Tibial artery (tissue), 4 donors: ENCODE results near the gene PAPPA2.
"Not testable (repeated sequence)": the region's sequence is repeated elsewhere in the genome, so short reads cannot be mapped to it uniquely, and the experiment has no call there.

Experiments
- DNase-seq, 2 donors: peaks; one replicate each; pipeline ENCODE4 v3.0.0-alpha.2; 2019
- H3K27ac ChIP-seq, 2 donors: fragments of 200-600 bp; sonication (generic) in 1 of 2; 1 replicate in 1 of 2; 2 replicates in 1 of 2; pipeline ENCODE4 v1.5.1; 2018 to 2019; ENCODE audit warnings: mild to moderate bottlenecking in 1 of 2
- H3K27me3 ChIP-seq, 2 donors: fragments of 200-600 bp; sonication (generic) in 1 of 2; one replicate each; pipeline versions ENCODE4 v1.5.1 to v1.6.0; 2016 to 2019
- H3K36me3 ChIP-seq, 3 donors: fragments of 200-600 bp; sonication (generic) in 2 of 3; one replicate each; pipeline ENCODE4 v1.5.1; 2016 to 2019; ENCODE audit warnings: mild to moderate bottlenecking in 2 of 3
- H3K4me1 ChIP-seq, 4 donors: fragments of 200-600 bp; sonication (generic) in 2 of 4; 1 replicate in 3 of 4; 2 replicates in 1 of 4; pipeline ENCODE4 v1.5.1; 2016 to 2019
- H3K4me3 ChIP-seq, 2 donors: fragments of 200-600 bp; sonication (generic) in 1 of 2; 1 replicate in 1 of 2; 2 replicates in 1 of 2; pipeline ENCODE4 v1.5.1; 2018 to 2019; ENCODE audit warnings: mild to moderate bottlenecking in 2 of 2
- H3K9me3 ChIP-seq, 3 donors: fragments of 200-600 bp; sonication (generic) in 1 of 3; one replicate each; pipeline ENCODE4 v1.5.1; 2016 to 2019
- intact Hi-C: fragments of 100-400 bp; cut with DNase I; formaldehyde crosslinking; loops from one replicate; pipeline ENCODE4 v1.15.0; 2023; ENCODE audit warnings: low total_unique reads
- TF ChIP-seq, protein P1 (sequence below), 2 experiments: fragments of 200-600 bp in 1 of 2; fragments of 450-650 bp in 1 of 2; IDR thresholded peaks; one replicate each; pipeline ENCODE4 v1.5.1; 2017 to 2019; ENCODE audit warnings: antibody characterized with exemption in 2 of 2, mild to moderate bottlenecking in 1 of 2, moderate library complexity in 1 of 2

Gene PAPPA2, protein sequence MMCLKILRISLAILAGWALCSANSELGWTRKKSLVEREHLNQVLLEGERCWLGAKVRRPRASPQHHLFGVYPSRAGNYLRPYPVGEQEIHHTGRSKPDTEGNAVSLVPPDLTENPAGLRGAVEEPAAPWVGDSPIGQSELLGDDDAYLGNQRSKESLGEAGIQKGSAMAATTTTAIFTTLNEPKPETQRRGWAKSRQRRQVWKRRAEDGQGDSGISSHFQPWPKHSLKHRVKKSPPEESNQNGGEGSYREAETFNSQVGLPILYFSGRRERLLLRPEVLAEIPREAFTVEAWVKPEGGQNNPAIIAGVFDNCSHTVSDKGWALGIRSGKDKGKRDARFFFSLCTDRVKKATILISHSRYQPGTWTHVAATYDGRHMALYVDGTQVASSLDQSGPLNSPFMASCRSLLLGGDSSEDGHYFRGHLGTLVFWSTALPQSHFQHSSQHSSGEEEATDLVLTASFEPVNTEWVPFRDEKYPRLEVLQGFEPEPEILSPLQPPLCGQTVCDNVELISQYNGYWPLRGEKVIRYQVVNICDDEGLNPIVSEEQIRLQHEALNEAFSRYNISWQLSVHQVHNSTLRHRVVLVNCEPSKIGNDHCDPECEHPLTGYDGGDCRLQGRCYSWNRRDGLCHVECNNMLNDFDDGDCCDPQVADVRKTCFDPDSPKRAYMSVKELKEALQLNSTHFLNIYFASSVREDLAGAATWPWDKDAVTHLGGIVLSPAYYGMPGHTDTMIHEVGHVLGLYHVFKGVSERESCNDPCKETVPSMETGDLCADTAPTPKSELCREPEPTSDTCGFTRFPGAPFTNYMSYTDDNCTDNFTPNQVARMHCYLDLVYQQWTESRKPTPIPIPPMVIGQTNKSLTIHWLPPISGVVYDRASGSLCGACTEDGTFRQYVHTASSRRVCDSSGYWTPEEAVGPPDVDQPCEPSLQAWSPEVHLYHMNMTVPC (N-terminal part only)

DNA sequence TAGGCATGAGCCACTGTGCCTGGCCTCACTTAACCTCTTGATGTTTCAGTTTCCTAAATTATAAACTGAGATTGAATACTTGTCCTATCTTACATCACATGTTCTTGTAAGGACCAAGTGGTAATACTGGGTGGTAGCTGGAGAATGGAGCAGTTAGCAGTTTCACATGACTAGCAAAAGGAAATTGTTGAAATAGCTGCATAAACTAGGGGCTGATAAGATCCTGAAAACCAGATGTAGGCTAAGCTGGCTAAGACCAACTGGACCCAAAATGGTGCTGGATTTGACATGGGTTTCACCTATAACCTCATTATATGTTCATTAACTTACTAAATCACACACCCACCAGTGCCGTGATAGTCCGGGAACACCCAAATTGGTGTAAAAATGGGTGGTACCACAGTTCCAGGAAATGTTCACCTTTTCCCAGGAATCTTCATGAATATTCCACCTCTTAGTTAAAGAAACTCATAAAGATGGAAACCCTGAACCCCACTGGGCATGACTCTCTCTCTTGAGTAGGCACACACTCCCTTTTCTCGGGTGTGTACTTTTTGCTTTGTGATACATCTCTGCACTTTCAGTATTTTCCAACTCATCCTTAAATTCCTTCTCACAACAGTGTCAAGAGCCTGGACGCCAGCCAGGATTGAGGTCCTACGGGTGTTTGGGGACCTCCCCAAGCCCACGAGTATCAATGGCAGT, at the start of gene PAPPA2:
Gene PAPPA2 (plus strand): TSS at position 502 of the 705 bp plus-strand sequence. CDS start 93,148 bp downstream, outside the sequence.
- TF ChIP-seq, protein P1, sequence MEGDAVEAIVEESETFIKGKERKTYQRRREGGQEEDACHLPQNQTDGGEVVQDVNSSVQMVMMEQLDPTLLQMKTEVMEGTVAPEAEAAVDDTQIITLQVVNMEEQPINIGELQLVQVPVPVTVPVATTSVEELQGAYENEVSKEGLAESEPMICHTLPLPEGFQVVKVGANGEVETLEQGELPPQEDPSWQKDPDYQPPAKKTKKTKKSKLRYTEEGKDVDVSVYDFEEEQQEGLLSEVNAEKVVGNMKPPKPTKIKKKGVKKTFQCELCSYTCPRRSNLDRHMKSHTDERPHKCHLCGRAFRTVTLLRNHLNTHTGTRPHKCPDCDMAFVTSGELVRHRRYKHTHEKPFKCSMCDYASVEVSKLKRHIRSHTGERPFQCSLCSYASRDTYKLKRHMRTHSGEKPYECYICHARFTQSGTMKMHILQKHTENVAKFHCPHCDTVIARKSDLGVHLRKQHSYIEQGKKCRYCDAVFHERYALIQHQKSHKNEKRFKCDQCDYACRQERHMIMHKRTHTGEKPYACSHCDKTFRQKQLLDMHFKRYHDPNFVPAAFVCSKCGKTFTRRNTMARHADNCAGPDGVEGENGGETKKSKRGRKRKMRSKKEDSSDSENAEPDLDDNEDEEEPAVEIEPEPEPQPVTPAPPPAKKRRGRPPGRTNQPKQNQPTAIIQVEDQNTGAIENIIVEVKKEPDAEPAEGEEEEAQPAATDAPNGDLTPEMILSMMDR (IDR thresholded peaks at IDR 0.05): no peak
- Histone ChIP-seq H3K4me1 (no peaks in the 10 kb centered on the region), H3K27ac (no peak within 1 kb of the TSS), H3K27me3 (no peaks in the 10 kb centered on the region), H3K9me3 (peaks cover 0 to 8% (median 7%) of the 10 kb centered on the region in 3 donors), H3K36me3 (no peaks in the 10 kb centered on the region), H3K4me3 (no peak within 1 kb of the TSS)
- intact Hi-C loops: no loop called here
- DNase-seq: no peak

GRCh38 chr1:176416777-176417176, 46.2 kb upstream of the PAPPA2 start:
- no peaks in the 10 kb centered on the region for H3K9me3 ChIP-seq
- TF ChIP-seq, protein P1 (IDR thresholded peaks at IDR 0.05): no peak
- intact Hi-C loops: no loop called here

GRCh38 chr1:176419608-176420007, 43.4 kb upstream of the PAPPA2 start:
- H3K27ac ChIP-seq, DNase-seq, H3K4me1 ChIP-seq, H3K36me3 ChIP-seq, H3K27me3 ChIP-seq, H3K9me3 ChIP-seq, intact Hi-C loops, H3K4me3 ChIP-seq: not testable (repeated sequence)

More at GRCh38 chr1:176416777-176417176, 46.2 kb upstream of the PAPPA2 start:
- no peaks in the 10 kb centered on the region for H3K4me1 ChIP-seq
- no peaks in the 10 kb centered on the region for H3K36me3 ChIP-seq
- no peak for DNase-seq
- no peak overlapping the region for H3K4me3 ChIP-seq
- H3K27ac ChIP-seq: no peak overlapping the region
- no peaks in the 10 kb centered on the region for H3K27me3 ChIP-seq

DNA sequence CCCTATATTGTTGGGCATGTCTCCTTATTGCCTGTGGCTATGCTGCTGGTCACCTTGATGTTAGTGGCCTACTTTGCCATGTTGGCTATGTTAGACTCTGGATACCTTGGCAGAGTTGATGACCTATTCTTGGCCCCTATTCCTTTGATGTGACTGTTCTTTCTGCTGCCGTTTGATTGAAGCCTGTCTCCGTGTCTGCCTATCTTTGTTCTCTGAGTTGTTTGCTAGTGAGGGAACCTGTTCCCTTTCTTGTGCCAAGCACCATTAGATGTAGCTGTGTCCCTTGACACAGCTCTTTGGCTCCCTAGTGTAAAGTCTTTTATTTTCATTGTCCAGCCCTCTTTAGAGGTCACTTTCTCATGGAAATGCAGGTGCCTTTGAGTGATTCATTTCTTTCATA, 28.7 kb upstream of the PAPPA2 start:
- no peak overlapping the region for H3K27ac ChIP-seq

DNA sequence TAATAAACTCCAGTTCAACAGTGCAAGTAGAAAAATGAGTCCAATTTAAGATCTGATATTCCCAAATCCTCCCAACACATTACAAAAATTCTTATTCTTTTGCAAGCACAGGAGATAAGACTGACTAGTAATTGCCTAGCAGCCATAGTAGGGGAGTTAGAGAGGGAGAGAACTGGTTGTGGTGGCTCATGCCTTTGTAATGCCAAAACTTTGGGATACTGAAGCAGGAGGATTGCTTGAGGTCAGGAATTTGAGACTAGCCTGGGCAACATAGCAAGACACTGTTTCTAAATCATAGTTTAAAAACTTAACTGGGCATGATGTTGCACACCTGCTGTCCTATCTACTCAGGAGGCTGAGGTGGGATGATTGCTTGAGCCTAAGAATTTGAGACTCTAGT, 26.7 kb upstream of the PAPPA2 start:
- no peak overlapping the region for H3K27ac ChIP-seq
- H3K27me3 ChIP-seq: no peaks in the 10 kb centered on the region
- no peaks in the 10 kb centered on the region for H3K9me3 ChIP-seq
- H3K4me1 ChIP-seq: no peaks in the 10 kb centered on the region
- no peaks in the 10 kb centered on the region for H3K36me3 ChIP-seq
- H3K4me3 ChIP-seq: no peak overlapping the region
- TF ChIP-seq, protein P1 (IDR thresholded peaks at IDR 0.05): no peak
- DNase-seq: no peak
- intact Hi-C loops: no loop called here

More for the DNA sequence above, 28.7 kb upstream of the PAPPA2 start:
- intact Hi-C loops: no loop called here
- Histone ChIP-seq H3K27me3 (no peaks in the 10 kb centered on the region), H3K4me3 (no peak overlapping the region), H3K9me3 (no peaks in the 10 kb centered on the region), H3K36me3 (no peaks in the 10 kb centered on the region), H3K4me1 (no peaks in the 10 kb centered on the region)
- DNase-seq: no peak
- TF ChIP-seq, protein P1 (IDR thresholded peaks at IDR 0.05): no peak
